T-cell (primary cell): ENCODE results near the gene MIB2. TPM values are rescaled to one million over a fixed set of nuclear protein-coding genes. Genes with fewer than 3 reads are reported as not detected.

Experiments used
- ATAC-seq, 4 experiments: fragments of 200-7000 bp in 3 of 4; fragments of 150-1000 bp in 1 of 4; cut with Tn5 transposase; replicated peaks in 1 of 4; 1 replicate in 3 of 4; 2 replicates in 1 of 4; pipeline ENCODE4 v1.10.0; 2021; ENCODE audit warnings: moderate library complexity in 3 of 4, mild to moderate bottlenecking in 2 of 4, moderate number of reproducible peaks in 1 of 4
- CTCF ChIA-PET, 2 donors: fragments of 300-600 bp; sonication (Branson Sonifier 250); formaldehyde crosslinking; loops; one replicate each; lab custom pipeline; 2022; ENCODE audit warnings: antibody characterized with exemption in 2 of 2; lab: Charles Lee
- POLR2A ChIA-PET, 2 donors: fragments of 300-600 bp; sonication (Branson Sonifier 250); formaldehyde crosslinking; loops; one replicate each; lab custom pipeline; 2022; ENCODE audit warnings: antibody characterized with exemption in 2 of 2; lab: Charles Lee
- DNase-seq, 35 experiments: peaks; one replicate each; pipeline versions ENCODE4 v3.0.0 to v3.0.0-alpha.2; 2013 to 2023
- H3K27ac ChIP-seq: one replicate; pipeline ENCODE4 v1.5.1; 2013; ENCODE audit warnings: low read length
- H3K27me3 ChIP-seq, 2 experiments: replicated peaks in 1 of 2; 1 replicate in 1 of 2; 2 replicates in 1 of 2; pipeline versions ENCODE4 v1.6.1 to v1.7.0; 2013; ENCODE audit warnings: low read length in 1 of 2, mixed read lengths in 1 of 2; ENCODE audit not compliant: control insufficient read depth in 2 of 2, insufficient read depth in 2 of 2; ENCODE audit errors: extremely low read depth in 1 of 2
- H3K36me3 ChIP-seq, 2 donors: 1 replicate in 1 of 2; 2 replicates in 1 of 2; pipeline versions ENCODE4 v1.6.1 to v1.7.0; 2013; ENCODE audit warnings: low read length in 1 of 2; ENCODE audit not compliant: control insufficient read depth in 2 of 2, insufficient read depth in 1 of 2; ENCODE audit errors: extremely low read depth in 1 of 2
- H3K4me1 ChIP-seq, 2 experiments: 1 replicate in 1 of 2; 2 replicates in 1 of 2; pipeline versions ENCODE4 v1.6.1 to v1.7.0; 2013; ENCODE audit warnings: low read length in 2 of 2, mixed read lengths in 1 of 2; ENCODE audit not compliant: insufficient read depth in 2 of 2, control insufficient read depth in 1 of 2; ENCODE audit errors: extremely low read depth in 1 of 2
- H3K4me3 ChIP-seq, 2 donors: 1 replicate in 1 of 2; 2 replicates in 1 of 2; pipeline versions ENCODE4 v1.5.1 to v1.7.0; 2013; ENCODE audit warnings: mild to moderate bottlenecking in 2 of 2, low read length in 1 of 2, moderate library complexity in 1 of 2; ENCODE audit not compliant: control insufficient read depth in 1 of 2; ENCODE audit errors: extremely low read depth in 1 of 2
- H3K9me3 ChIP-seq: 2 replicates; pipeline ENCODE4 v1.7.0; 2013
- H3K27ac Mint-ChIP-seq, 2 donors: one replicate each; pipeline ENCODE4 v1.8.0; 2020 to 2021; ENCODE audit warnings: mild to moderate bottlenecking in 2 of 2, mixed read lengths in 2 of 2
- H3K27me3 Mint-ChIP-seq, 2 donors: one replicate each; pipeline ENCODE4 v1.8.0; 2021 to 2022; ENCODE audit warnings: mixed read lengths in 2 of 2
- H3K36me3 Mint-ChIP-seq: one replicate; pipeline ENCODE4 v1.8.0; 2021; ENCODE audit warnings: mixed read lengths
- H3K4me1 Mint-ChIP-seq, 3 donors: one replicate each; pipeline ENCODE4 v1.8.0; 2020 to 2022; ENCODE audit warnings: mixed read lengths in 3 of 3, mild to moderate bottlenecking in 1 of 3
- H3K4me3 Mint-ChIP-seq, 3 donors: one replicate each; pipeline ENCODE4 v1.8.0; 2020 to 2022; ENCODE audit warnings: mild to moderate bottlenecking in 3 of 3, mixed read lengths in 3 of 3, moderate library complexity in 3 of 3
- H3K9me3 Mint-ChIP-seq, 3 donors: one replicate each; pipeline ENCODE4 v1.8.0; 2020 to 2022; ENCODE audit warnings: mixed read lengths in 3 of 3
- WGBS: methylation state at CpG from one replicate; pipeline ENCODE4 v1.1.5; 2013; ENCODE audit warnings: missing lambda C conversion rate; ENCODE audit not compliant: insufficient coverage; 5-methylcytosine and 5-hydroxymethylcytosine counted together
- total RNA-seq, 35 experiments: library from RNA in 6 of 35; stranded (reverse) in 6 of 35; fragments of 120-200 nt in 1 of 35; gene quantifications; one replicate each; pipeline versions ENCODE4 v1.2.1 to v1.2.4 and lab custom pipeline; 2013 to 2026

MIB2 gene
- total RNA-seq, 5 donors from 2014 or later (not counting 1 experiment from before 2014, with no cell fraction given): 68.9 to 105 (median 103) TPM

DNA sequence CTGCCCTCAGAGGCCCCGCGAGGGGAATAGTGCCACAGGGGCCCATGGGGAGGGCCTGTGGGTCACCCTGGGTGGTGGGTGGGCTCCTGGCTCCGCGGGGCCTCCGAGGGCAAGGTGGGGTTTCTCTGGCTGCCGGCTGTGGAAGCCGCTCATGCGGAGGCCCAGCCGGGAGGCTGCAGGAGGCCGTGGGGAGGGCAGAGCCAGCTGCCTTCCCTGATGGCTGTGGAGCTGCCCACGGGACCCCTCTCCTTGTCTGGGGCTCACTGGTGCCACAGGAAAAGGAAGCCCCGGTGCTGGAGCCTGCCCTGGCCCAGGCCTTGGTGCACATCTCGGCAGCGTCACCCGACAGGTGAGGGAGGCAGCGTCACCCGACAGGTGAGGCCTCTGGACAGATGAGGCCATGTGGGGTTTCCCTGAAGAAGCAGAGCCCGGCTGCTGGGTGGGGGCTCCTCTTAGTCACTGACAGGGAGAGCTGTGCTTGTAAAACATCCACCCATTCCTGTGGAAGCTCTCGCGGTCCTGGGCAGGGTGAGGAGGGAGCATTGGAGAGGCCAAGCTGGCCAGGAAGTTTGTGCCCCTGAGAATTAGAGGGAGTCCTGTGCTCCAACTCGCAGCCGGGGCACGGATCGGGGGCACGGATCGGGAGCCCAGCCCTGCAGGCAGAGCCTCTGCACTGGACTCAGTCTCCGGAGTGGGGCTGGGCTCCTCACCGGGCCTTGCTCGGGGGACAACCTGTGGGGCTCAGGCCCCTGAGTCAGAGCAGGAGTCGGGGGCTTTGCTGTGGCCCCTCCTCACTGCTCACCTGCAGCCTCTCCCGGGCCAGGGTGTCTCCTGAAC, 6.1 kb downstream of the MIB2 start:
- H3K4me1 Mint-ChIP-seq: peaks cover 11 to 17% (median 13%) of the 10 kb centered on the region in 3 donors
- ChIA-PET CTCF (no interaction called here), POLR2A (no interaction called here)
- no peak overlapping the region for H3K4me3 ChIP-seq
- ATAC-seq: no peak
- H3K27ac ChIP-seq: no peak overlapping the region
- H3K27me3 ChIP-seq: no peaks in the 10 kb centered on the region
- H3K4me3 Mint-ChIP-seq: no peak overlapping the region
- H3K4me1 ChIP-seq: peaks cover 6 to 16% of the 10 kb centered on the region in 2 experiments
- no peaks in the 10 kb centered on the region for H3K9me3 Mint-ChIP-seq
- H3K36me3 ChIP-seq: peaks cover 7% of the 10 kb centered on the region in 2 donors
- H3K27me3 Mint-ChIP-seq: no peaks in the 10 kb centered on the region
- H3K9me3 ChIP-seq: no peaks in the 10 kb centered on the region
- H3K36me3 Mint-ChIP-seq: peaks cover 4% of the 10 kb centered on the region
- DNase-seq: no peak
- H3K27ac Mint-ChIP-seq: no peak overlapping the region
- 89% methylated on average over 24 of the region's 31 CpGs for WGBS

DNA sequence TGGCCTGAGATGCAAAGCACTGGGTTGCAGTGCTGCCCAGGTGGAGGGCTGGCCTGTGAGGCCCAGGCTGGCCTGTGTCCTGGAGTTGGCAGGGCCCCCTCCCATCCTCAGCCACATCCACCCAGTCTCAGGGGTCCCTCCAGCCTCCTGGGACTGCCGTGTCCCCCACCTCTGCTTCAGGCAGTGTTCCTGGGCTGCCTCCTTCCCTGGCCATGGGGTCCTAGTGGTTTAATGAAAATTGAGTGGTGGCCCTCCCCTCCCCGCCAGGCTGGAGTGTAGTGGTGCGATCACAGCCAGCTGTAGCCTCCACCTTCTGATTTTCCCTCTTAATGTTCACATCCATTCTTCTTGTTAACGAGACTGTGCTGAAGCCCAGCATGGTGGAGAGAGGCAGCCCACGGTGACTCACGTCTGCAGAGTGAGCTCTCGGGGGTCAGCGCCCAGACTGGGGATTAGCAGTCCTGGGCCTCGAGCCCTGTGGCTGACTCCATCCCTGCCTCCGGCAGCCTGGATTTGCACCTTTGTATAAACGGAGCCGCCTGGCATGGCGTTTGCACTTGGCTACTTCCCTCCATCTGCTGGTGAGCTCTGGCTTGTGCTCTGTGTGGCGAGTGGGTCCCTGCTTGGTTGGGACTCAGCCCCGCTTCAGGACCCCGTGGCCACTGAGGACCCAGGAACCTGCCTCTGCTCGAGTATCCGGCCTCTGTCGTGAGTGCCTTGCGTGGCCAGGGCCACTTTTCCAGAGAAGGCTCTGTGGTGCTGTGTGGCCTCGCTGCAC, 6.9 kb downstream of the MIB2 start:
- Mint-ChIP-seq H3K4me3 (no peak overlapping the region), H3K4me1 (peaks cover 3 to 12% (median 7%) of the 10 kb centered on the region in 3 donors), H3K27ac (no peak overlapping the region), H3K27me3 (no peaks in the 10 kb centered on the region), H3K9me3 (no peaks in the 10 kb centered on the region), H3K36me3 (peaks cover 4% of the 10 kb centered on the region)
- H3K4me1 ChIP-seq: peaks cover 2 to 12% of the 10 kb centered on the region in 2 experiments
- no peak for ATAC-seq
- POLR2A ChIA-PET: no interaction called here
- no peak overlapping the region for H3K27ac ChIP-seq
- H3K9me3 ChIP-seq: no peaks in the 10 kb centered on the region
- WGBS: 89% methylated on average over 16 of the region's 21 CpGs
- no peak overlapping the region for H3K4me3 ChIP-seq
- H3K27me3 ChIP-seq: no peaks in the 10 kb centered on the region
- DNase-seq: no peak
- peaks cover 7% of the 10 kb centered on the region in 2 donors for H3K36me3 ChIP-seq
- CTCF ChIA-PET: no interaction called here

DNA sequence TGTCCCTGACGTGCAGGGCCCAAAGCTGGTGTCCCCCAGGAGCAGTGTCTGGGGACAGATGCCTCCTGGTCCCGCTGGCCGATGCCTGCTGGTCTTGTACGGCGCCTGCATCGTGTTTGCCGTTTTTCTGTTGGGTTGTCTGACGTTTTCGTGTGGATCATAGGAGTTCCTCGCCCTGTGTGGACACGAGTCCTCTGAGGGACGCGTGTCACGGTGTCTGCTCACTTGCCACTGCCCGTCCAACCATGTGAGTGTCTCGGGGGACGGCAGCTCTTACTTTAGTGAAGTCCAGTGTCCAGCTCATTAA, 7.4 kb downstream of the MIB2 start:
- H3K27me3 Mint-ChIP-seq: no peaks in the 10 kb centered on the region
- H3K27ac ChIP-seq: no peak overlapping the region
- ATAC-seq (no peak), DNase-seq (no peak)
- H3K27ac Mint-ChIP-seq: no peak overlapping the region
- ChIA-PET CTCF (no interaction called here), POLR2A (no interaction called here)
- H3K4me1 Mint-ChIP-seq: peaks cover 0 to 6% (median 2%) of the 10 kb centered on the region in 3 donors
- 93% methylated on average over 17 of the region's 17 CpGs for WGBS
- no peaks in the 10 kb centered on the region for H3K27me3 ChIP-seq
- no peak overlapping the region for H3K4me3 Mint-ChIP-seq
- peaks cover under 1% of the 10 kb centered on the region for H3K36me3 Mint-ChIP-seq
- H3K36me3 ChIP-seq: peaks cover 5 to 6% of the 10 kb centered on the region in 2 donors
- H3K4me3 ChIP-seq: no peak overlapping the region
- no peaks in the 10 kb centered on the region for H3K9me3 Mint-ChIP-seq
- peaks cover 0 to 16% of the 10 kb centered on the region in 2 experiments for H3K4me1 ChIP-seq
- no peaks in the 10 kb centered on the region for H3K9me3 ChIP-seq

DNA sequence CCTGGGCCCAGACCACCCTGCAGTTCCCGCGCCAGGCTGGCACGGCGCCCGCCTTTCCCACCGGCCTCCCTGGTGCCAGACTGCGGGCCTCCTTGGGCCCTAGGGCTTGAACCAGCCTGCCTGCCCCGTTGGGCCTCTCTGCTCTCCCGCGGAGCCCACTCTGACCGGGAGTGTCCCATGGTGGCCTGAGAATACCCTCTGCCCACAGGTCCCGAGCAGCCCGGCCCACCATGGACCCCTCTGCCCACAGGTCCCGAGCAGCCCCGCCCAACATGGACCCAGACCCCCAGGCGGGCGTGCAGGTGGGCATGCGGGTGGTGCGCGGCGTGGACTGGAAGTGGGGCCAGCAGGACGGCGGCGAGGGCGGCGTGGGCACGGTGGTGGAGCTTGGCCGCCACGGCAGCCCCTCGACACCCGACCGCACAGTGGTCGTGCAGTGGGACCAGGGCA, 7.9 kb downstream of the MIB2 start:
- Mint-ChIP-seq H3K4me1 (peaks cover 0 to 6% (median 2%) of the 10 kb centered on the region in 3 donors), H3K27ac (no peak overlapping the region), H3K27me3 (no peaks in the 10 kb centered on the region), H3K4me3 (no peak overlapping the region), H3K9me3 (no peaks in the 10 kb centered on the region), H3K36me3 (no peaks in the 10 kb centered on the region)
- ATAC-seq (no peak), DNase-seq (no peak)
- peaks cover under 1 to 2% of the 10 kb centered on the region in 2 donors for H3K36me3 ChIP-seq
- WGBS: 92% methylated on average over 32 of the region's 33 CpGs
- H3K27ac ChIP-seq: no peak overlapping the region
- no peaks in the 10 kb centered on the region for H3K27me3 ChIP-seq
- ChIA-PET CTCF (no interaction called here), POLR2A (no interaction called here)
- H3K4me3 ChIP-seq: no peak overlapping the region
- peaks cover 0 to 20% of the 10 kb centered on the region in 2 experiments for H3K4me1 ChIP-seq
- no peaks in the 10 kb centered on the region for H3K9me3 ChIP-seq

DNA sequence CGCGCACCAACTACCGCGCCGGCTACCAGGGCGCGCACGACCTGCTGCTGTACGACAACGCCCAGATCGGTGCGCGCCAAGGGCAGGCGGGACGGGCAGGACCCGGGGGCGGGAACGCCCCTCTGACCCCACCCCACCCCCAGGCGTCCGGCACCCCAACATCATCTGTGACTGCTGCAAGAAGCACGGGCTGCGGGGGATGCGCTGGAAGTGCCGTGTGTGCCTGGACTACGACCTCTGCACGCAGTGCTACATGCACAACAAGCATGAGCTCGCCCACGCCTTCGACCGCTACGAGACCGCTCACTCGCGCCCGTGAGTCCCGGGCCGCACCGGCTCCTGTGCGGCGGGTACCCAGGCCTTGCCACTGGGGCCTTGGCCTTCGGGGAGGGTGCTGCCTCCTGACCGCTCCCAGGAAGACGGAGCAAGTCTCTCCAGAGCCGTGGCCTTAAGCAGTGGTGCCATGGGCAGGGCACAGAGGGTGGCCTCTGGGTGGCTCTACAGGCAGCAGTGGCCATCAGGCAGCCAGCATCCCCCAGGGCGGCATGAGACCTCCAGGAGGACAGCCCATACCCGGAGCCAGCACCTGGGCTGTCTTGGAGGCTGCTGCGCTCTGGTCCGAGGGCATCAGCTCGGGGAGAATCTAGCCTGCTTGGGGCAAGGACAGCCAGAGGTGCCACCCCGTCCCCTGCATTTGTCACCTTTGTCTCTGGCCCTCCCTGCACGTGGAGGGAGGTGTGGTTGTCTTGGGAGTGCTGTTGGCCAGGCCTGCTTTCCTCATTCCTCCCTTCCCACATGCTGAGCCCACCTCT, 8.5 kb downstream of the MIB2 start:
- no peak overlapping the region for H3K27ac ChIP-seq
- H3K4me1 Mint-ChIP-seq: peaks cover 0 to 6% (median 2%) of the 10 kb centered on the region in 3 donors
- no peaks in the 10 kb centered on the region for H3K9me3 ChIP-seq
- POLR2A ChIA-PET: no interaction called here
- no peaks in the 10 kb centered on the region for H3K36me3 Mint-ChIP-seq
- DNase-seq (no peak), ATAC-seq (no peak)
- H3K27ac Mint-ChIP-seq: no peak overlapping the region
- H3K27me3 Mint-ChIP-seq: no peaks in the 10 kb centered on the region
- no peaks in the 10 kb centered on the region for H3K9me3 Mint-ChIP-seq
- H3K4me3 ChIP-seq: no peak overlapping the region
- CTCF ChIA-PET: no interaction called here
- H3K27me3 ChIP-seq: no peaks in the 10 kb centered on the region
- whole genome bisulfite sequencing: 95% methylated on average over 43 of the region's 51 CpGs
- no peaks in the 10 kb centered on the region for H3K36me3 ChIP-seq
- H3K4me1 ChIP-seq: peaks cover 0 to 27% of the 10 kb centered on the region in 2 experiments
- H3K4me3 Mint-ChIP-seq: no peak overlapping the region
